MCF 10A (cell line): ENCODE measurements around the gene ARFGAP3. TPM values are rescaled to one million over a fixed set of nuclear protein-coding genes. Genes with fewer than 3 reads are reported as not detected.
A peak's percentile ranks its signal among the peaks of the same experiment; 100 is the strongest.

Experiments
- BruUV-seq: library from RNA; stranded (reverse); fragments of 400-500 nt; replicated peaks from 2 replicates; lab custom pipeline; 2021; lab: Mats Ljungman, UMichigan
- CTCF ChIA-PET: fragments of 300-600 bp; sonication (Branson Sonifier 250); formaldehyde crosslinking; extraction: SDS; loops from one replicate; lab custom pipeline; 2021; ENCODE audit warnings: antibody characterized with exemption, inconsistent platforms; lab: Yijun Ruan, JAX
- POLR2A ChIA-PET: fragments of 300-600, 350-650 bp; sonication (Branson Sonifier 250); formaldehyde crosslinking; extraction: SDS; loops from one replicate; lab custom pipeline; 2020; ENCODE audit warnings: antibody characterized with exemption, inconsistent platforms; lab: Yijun Ruan, JAX
- DNase-seq: peaks from one replicate; pipeline ENCODE4 v3.0.0-alpha.2; 2018; ENCODE audit not compliant: unreplicated experiment
- H3K27ac Mint-ChIP-seq: one replicate; pipeline ENCODE4 v1.8.0; 2022; ENCODE audit warnings: mild to moderate bottlenecking, low read depth, mixed read lengths; ENCODE audit not compliant: unreplicated experiment
- H3K27me3 Mint-ChIP-seq: one replicate; pipeline ENCODE4 v1.8.0; 2022; ENCODE audit warnings: mixed read lengths; ENCODE audit not compliant: insufficient read depth, unreplicated experiment
- H3K36me3 Mint-ChIP-seq: one replicate; pipeline ENCODE4 v1.8.0; 2022; ENCODE audit warnings: mild to moderate bottlenecking, moderate library complexity, mixed read lengths; ENCODE audit not compliant: insufficient read depth, unreplicated experiment
- H3K4me1 Mint-ChIP-seq: one replicate; pipeline ENCODE4 v1.8.0; 2022; ENCODE audit warnings: mixed read lengths; ENCODE audit not compliant: insufficient read depth, unreplicated experiment
- H3K4me3 Mint-ChIP-seq: one replicate; pipeline ENCODE4 v1.8.0; 2022; ENCODE audit warnings: mild to moderate bottlenecking, moderate library complexity, mixed read lengths; ENCODE audit not compliant: unreplicated experiment
- H3K9me3 Mint-ChIP-seq: one replicate; pipeline ENCODE4 v1.8.0; 2022; ENCODE audit warnings: mixed read lengths; ENCODE audit not compliant: unreplicated experiment
- CTCF ChIP-seq: fragments of 200-600 bp; IDR thresholded peaks from one replicate; pipeline ENCODE4 v1.8.0; 2022; ENCODE audit warnings: antibody characterized with exemption, mild to moderate bottlenecking; ENCODE audit not compliant: unreplicated experiment
- intact Hi-C: fragments of 100-400 bp; cut with micrococcal nuclease; formaldehyde crosslinking; loops from 2 replicates; pipeline ENCODE4 v1.14.1; 2022
- total RNA-seq: library from RNA; stranded (reverse); gene quantifications from 2 replicates; pipeline ENCODE4 v1.2.3, GENCODE V29; 2022

ARFGAP3 gene
- total RNA-seq, 1 experiment from 2014 or later, result 67.1 TPM

GRCh38 chr22:42805998-42806830 lies 50.9 kb downstream of the ARFGAP3 start:
- H3K36me3 Mint-ChIP-seq, result peaks cover 79% of the 10 kb centered on the region
- H3K9me3 Mint-ChIP-seq, result no peaks in the 10 kb centered on the region
- peaks cover 9% of the 10 kb centered on the region for H3K4me1 Mint-ChIP-seq

GRCh38 chr22:42805016-42805997 lies 51.8 kb downstream of the ARFGAP3 start:
- no peak for TF ChIP-seq CTCF
- CTCF ChIA-PET, result interaction anchor here (0.7 to 1.2 kb wide), 5 partner anchors 15 to 191 kb away, joined by 3 to 4 read pairs (median 3); partner anchors contain the start of gene POLDIP3
- peaks cover 9% of the 10 kb centered on the region for H3K4me1 Mint-ChIP-seq
- intact Hi-C loops, result no loop called here
- DNase-seq, result peak; percentile 90
- POLR2A ChIA-PET, result interaction anchor here (0.6 to 1.4 kb wide), 9 partner anchors 8 to 285 kb away, joined by 3 to 8 read pairs (median 4); partner anchors contain the start of gene CYB5R3
- H3K4me3 Mint-ChIP-seq, result no peak overlapping the region
- H3K27ac Mint-ChIP-seq, result peak overlapping the region; percentile 94
- H3K27me3 Mint-ChIP-seq, result no peaks in the 10 kb centered on the region
- peaks cover 70% of the 10 kb centered on the region for H3K36me3 Mint-ChIP-seq
- no TSS peak for BruUV-seq
- no peaks in the 10 kb centered on the region for H3K9me3 Mint-ChIP-seq

More at GRCh38 chr22:42805998-42806830, 50.9 kb downstream of the ARFGAP3 start:
- POLR2A ChIA-PET, result interaction anchor here (0.8 to 1.2 kb wide), 4 partner anchors 9 to 192 kb away, joined by 3 to 5 read pairs (median 4); no protein-coding TSS in a partner anchor
- peak overlapping the region; percentile 94 for H3K27ac Mint-ChIP-seq
- no peaks in the 10 kb centered on the region for H3K27me3 Mint-ChIP-seq
- CTCF ChIA-PET, result interaction anchor here (0.5 to 1.4 kb wide), 5 partner anchors 14 to 470 kb away, joined by 3 to 5 read pairs (median 3); partner anchors contain the start of gene POLDIP3
- no peak overlapping the region for H3K4me3 Mint-ChIP-seq
- intact Hi-C loops, result no loop called here
- no TSS peak for BruUV-seq
- no peak for TF ChIP-seq CTCF
- DNase-seq, result no peak

GRCh38 chr22:42803389-42803788 lies 53.7 kb downstream of the ARFGAP3 start:
- POLR2A ChIA-PET, result no interaction called here
- Mint-ChIP-seq H3K36me3 (peaks cover 62% of the 10 kb centered on the region), H3K27ac (no peak overlapping the region), H3K4me1 (peaks cover 9% of the 10 kb centered on the region), H3K4me3 (no peak overlapping the region), H3K9me3 (no peaks in the 10 kb centered on the region), H3K27me3 (no peaks in the 10 kb centered on the region)
- no peak for TF ChIP-seq CTCF
- CTCF ChIA-PET, result interaction anchor here (0.6 to 0.8 kb wide), 3 partner anchors 107 to 183 kb away, joined by 3 to 5 read pairs (median 4); no protein-coding TSS in a partner anchor
- intact Hi-C loops, result no loop called here
- DNase-seq, result no peak
- BruUV-seq, result no TSS peak
